CD14-positive monocyte (primary cell): ENCODE data around the gene TGFB2. TPM values are rescaled to one million over a fixed set of nuclear protein-coding genes. Genes with fewer than 3 reads are reported as not detected.

Experiments
- DNase-seq, 3 donors: peaks; one replicate each; pipeline ENCODE4 v3.0.0-alpha.2; 2011 to 2022
- H2AFZ ChIP-seq: 2 replicates; pipeline ENCODE4 v1.6.0; 2012; ENCODE audit warnings: mild to moderate bottlenecking, low read depth, low read length, inconsistent platforms; ENCODE audit not compliant: insufficient read depth, poor library complexity, severe bottlenecking
- H3K27ac ChIP-seq, 2 donors: 1 replicate in 1 of 2; 2 replicates in 1 of 2; pipeline ENCODE4 v1.5.1; 2012 to 2013; ENCODE audit warnings: low read length in 2 of 2, control low read depth in 1 of 2, inconsistent platforms in 1 of 2, low read depth in 1 of 2, mild to moderate bottlenecking in 1 of 2
- H3K27me3 ChIP-seq, 2 donors: one replicate each; pipeline versions ENCODE4 v1.6.0 to v1.6.1; 2011 to 2013; ENCODE audit warnings: low read length in 2 of 2; ENCODE audit not compliant: control insufficient read depth in 2 of 2, insufficient read depth in 2 of 2
- H3K36me3 ChIP-seq, 2 donors: replicated peaks in 1 of 2; 1 replicate in 1 of 2; 2 replicates in 1 of 2; pipeline versions ENCODE4 v1.5.1 to v1.6.1; 2012 to 2013; ENCODE audit warnings: low read length in 2 of 2, control low read depth in 1 of 2, inconsistent platforms in 1 of 2, mild to moderate bottlenecking in 1 of 2; ENCODE audit not compliant: insufficient read depth in 2 of 2, control insufficient read depth in 1 of 2
- H3K4me1 ChIP-seq, 2 donors: 1 replicate in 1 of 2; 2 replicates in 1 of 2; pipeline versions ENCODE4 v1.5.1 to v1.6.1; 2012 to 2013; ENCODE audit warnings: low read length in 2 of 2, control low read depth in 1 of 2, inconsistent platforms in 1 of 2, mild to moderate bottlenecking in 1 of 2, moderate library complexity in 1 of 2; ENCODE audit not compliant: insufficient read depth in 2 of 2, control insufficient read depth in 1 of 2
- H3K4me2 ChIP-seq: replicated peaks from 2 replicates; pipeline ENCODE3; 2012; ENCODE audit warnings: low read length, moderate library complexity, mild to moderate bottlenecking; ENCODE audit not compliant: poor library complexity, severe bottlenecking; ENCODE audit errors: extremely low read depth
- H3K4me3 ChIP-seq, 3 experiments: fragments of 200-600 bp in 1 of 3; sonication (generic) in 1 of 3; replicated peaks in 1 of 3; 1 replicate in 2 of 3; 2 replicates in 1 of 3; pipeline ENCODE4 v1.5.1; 2011 to 2013; ENCODE audit warnings: low read length in 3 of 3, mild to moderate bottlenecking in 3 of 3, control low read depth in 2 of 3, low read depth in 2 of 3, inconsistent platforms in 1 of 3, moderate library complexity in 1 of 3
- H3K79me2 ChIP-seq: 2 replicates; pipeline ENCODE4 v1.6.0; 2012; ENCODE audit warnings: mild to moderate bottlenecking, control low read depth, inconsistent platforms, low read length, moderate library complexity; ENCODE audit not compliant: insufficient read depth
- H3K9ac ChIP-seq: 2 replicates; pipeline ENCODE4 v1.6.0; 2017; ENCODE audit warnings: low read length, mild to moderate bottlenecking; ENCODE audit not compliant: insufficient read depth, poor library complexity, severe bottlenecking
- H3K9me3 ChIP-seq, 2 donors: replicated peaks in 1 of 2; 1 replicate in 1 of 2; 2 replicates in 1 of 2; pipeline versions ENCODE4 v1.5.1 to v1.6.1; 2012 to 2013; ENCODE audit warnings: low read length in 2 of 2, control low read depth in 1 of 2; ENCODE audit not compliant: control insufficient read depth in 1 of 2, insufficient read depth in 1 of 2
- H4K20me1 ChIP-seq: 2 replicates; pipeline ENCODE4 v1.6.0; 2012; ENCODE audit warnings: mild to moderate bottlenecking, low read length, control low read depth, moderate library complexity; ENCODE audit not compliant: insufficient read depth
- H3K27ac Mint-ChIP-seq, 7 donors: one replicate each; pipeline ENCODE4 v1.8.0; 2020; ENCODE audit warnings: mild to moderate bottlenecking in 7 of 7, mixed read lengths in 7 of 7, moderate library complexity in 6 of 7, inconsistent platforms in 2 of 7
- H3K27me3 Mint-ChIP-seq, 3 donors: one replicate each; pipeline ENCODE4 v1.8.0; 2021 to 2022; ENCODE audit warnings: low read depth in 3 of 3, mild to moderate bottlenecking in 3 of 3, mixed read lengths in 3 of 3, moderate library complexity in 3 of 3, inconsistent platforms in 1 of 3
- H3K36me3 Mint-ChIP-seq, 2 donors: one replicate each; pipeline ENCODE4 v1.8.0; 2020; ENCODE audit warnings: mixed read lengths in 2 of 2, inconsistent platforms in 1 of 2, mild to moderate bottlenecking in 1 of 2
- H3K4me1 Mint-ChIP-seq: one replicate; pipeline ENCODE4 v1.8.0; 2020; ENCODE audit warnings: mild to moderate bottlenecking, mixed read lengths
- H3K4me3 Mint-ChIP-seq, 2 donors: one replicate each; pipeline ENCODE4 v1.8.0; 2020; ENCODE audit warnings: mild to moderate bottlenecking in 2 of 2, mixed read lengths in 2 of 2, moderate library complexity in 1 of 2
- H3K9me3 Mint-ChIP-seq, 7 donors: one replicate each; pipeline ENCODE4 v1.8.0; 2020 to 2022; ENCODE audit warnings: mixed read lengths in 7 of 7, mild to moderate bottlenecking in 6 of 7, moderate library complexity in 6 of 7, inconsistent platforms in 2 of 7
- CTCF ChIP-seq: fragments of 200-600 bp; IDR thresholded peaks from one replicate; pipeline ENCODE4 v1.8.0; 2022; ENCODE audit warnings: antibody characterized with exemption, mild to moderate bottlenecking
- WGBS: methylation state at CpG from one replicate; pipeline ENCODE4 v1.1.5; 2013; ENCODE audit warnings: missing lambda C conversion rate; ENCODE audit not compliant: insufficient coverage; 5-methylcytosine and 5-hydroxymethylcytosine counted together
- intact Hi-C, 2 donors: fragments of 100-400 bp; cut with micrococcal nuclease; formaldehyde crosslinking; loops; one replicate each; pipeline versions ENCODE4 v1.15.0 to v1.15.1; 2023
- polyA plus RNA-seq, 3 donors: library from polyadenylated mRNA; depleted of rRNA in 1 of 3; unstranded in 2 of 3; stranded (reverse) in 1 of 3; fragments of 300-500 nt in 2 of 3; fragments of >200 nt in 1 of 3; fragmentation: Illumina TruSeq in 2 of 3; gene quantifications; 1 replicate in 2 of 3; 2 replicates in 1 of 3; pipeline ENCODE4 v1.2.3, GENCODE V29; 2012 to 2021

Gene TGFB2
- polyA plus RNA-seq, 3 donors = 0.01 TPM; not detected in 2

DNA sequence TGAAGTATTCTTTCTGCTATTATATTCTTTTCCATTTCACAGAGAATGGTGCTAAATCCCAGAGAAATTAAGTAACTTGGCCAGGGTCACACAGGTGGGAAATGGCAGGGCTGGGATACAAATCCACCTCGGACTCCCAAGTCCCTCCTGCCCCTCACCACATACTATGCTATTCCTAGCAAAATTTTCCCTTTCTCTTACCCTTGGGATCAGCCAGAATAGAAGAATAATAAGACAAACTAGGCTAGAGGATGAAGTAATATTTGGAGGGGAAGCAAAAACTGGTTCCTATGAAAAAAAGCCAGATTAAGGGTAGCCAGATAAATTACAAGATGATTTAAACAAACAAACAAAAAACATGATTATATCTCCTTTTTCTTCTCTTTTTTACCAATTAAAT, 62.5 kb downstream of the TGFB2 start:
- Histone ChIP-seq H2AFZ (no peak overlapping the region), H3K36me3 (no peaks in the 10 kb centered on the region), H3K79me2 (no peaks in the 10 kb centered on the region), H3K27me3 (no peaks in the 10 kb centered on the region), H3K4me2 (no peak overlapping the region), H3K9ac (no peak overlapping the region), H3K9me3 (no peaks in the 10 kb centered on the region), H4K20me1 (no peaks in the 10 kb centered on the region), H3K27ac (no peak overlapping the region), H3K4me1 (no peaks in the 10 kb centered on the region), H3K4me3 (no peak overlapping the region)
- H3K9me3 Mint-ChIP-seq = peaks cover 0 to 2% (median 1%) of the 10 kb centered on the region in 7 donors
- DNase-seq = no peak
- H3K4me3 Mint-ChIP-seq = no peak overlapping the region
- WGBS = no CpG with 5 or more reads among the region's 1 CpG
- peaks cover 1 to 6% (median 2%) of the 10 kb centered on the region in 3 donors for H3K27me3 Mint-ChIP-seq
- no peaks in the 10 kb centered on the region for H3K4me1 Mint-ChIP-seq
- no peak for TF ChIP-seq CTCF
- intact Hi-C loops = no loop called here
- no peaks in the 10 kb centered on the region for H3K36me3 Mint-ChIP-seq
- H3K27ac Mint-ChIP-seq = no peak overlapping the region

DNA sequence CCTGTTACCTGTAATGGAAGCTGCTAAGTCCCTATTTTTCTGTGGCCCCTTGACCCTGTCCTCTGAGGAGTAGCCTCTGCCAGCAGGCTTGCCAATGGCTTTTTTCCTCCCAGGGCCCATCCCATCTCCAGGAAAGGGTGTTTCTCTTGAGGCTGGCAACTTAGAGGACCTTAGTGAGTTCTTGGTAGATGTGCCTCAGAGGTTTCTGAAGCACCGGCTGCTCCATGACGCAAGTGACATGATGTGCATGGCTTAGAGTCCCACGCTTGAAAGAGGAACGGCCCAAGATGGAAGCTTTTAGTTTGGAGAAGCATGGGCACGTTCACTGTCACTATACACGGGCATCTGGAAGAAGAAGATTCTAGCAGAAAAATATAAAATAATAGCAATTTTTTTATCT, 63.0 kb downstream of the TGFB2 start:
- Mint-ChIP-seq H3K4me3 (no peak overlapping the region), H3K4me1 (no peaks in the 10 kb centered on the region)
- no peak for TF ChIP-seq CTCF

More for the DNA sequence above, 63.0 kb downstream of the TGFB2 start:
- no peak overlapping the region for H2AFZ ChIP-seq
- no peak overlapping the region for H3K4me3 ChIP-seq
- no peak overlapping the region for H3K9ac ChIP-seq
- WGBS = 100% methylated on average over 2 of the region's 6 CpGs
- peaks cover 1 to 2% (median 2%) of the 10 kb centered on the region in 3 donors for H3K27me3 Mint-ChIP-seq
- H3K36me3 Mint-ChIP-seq = no peaks in the 10 kb centered on the region
- DNase-seq = no peak
- H3K27ac Mint-ChIP-seq = no peak overlapping the region
- no peaks in the 10 kb centered on the region for H4K20me1 ChIP-seq
- H3K36me3 ChIP-seq = no peaks in the 10 kb centered on the region
- H3K27me3 ChIP-seq = no peaks in the 10 kb centered on the region
- no peak overlapping the region for H3K27ac ChIP-seq
- intact Hi-C loops = no loop called here
- H3K4me2 ChIP-seq = no peak overlapping the region
- H3K79me2 ChIP-seq = no peaks in the 10 kb centered on the region
- H3K9me3 ChIP-seq = no peaks in the 10 kb centered on the region
- H3K9me3 Mint-ChIP-seq = peaks cover 0 to 4% (median 1%) of the 10 kb centered on the region in 7 donors
- H3K4me1 ChIP-seq = no peaks in the 10 kb centered on the region
